Mucosa of descending colon (tissue), 3 donors: ENCODE data around the gene ANKRD44. TPM values are rescaled to one million over a fixed set of nuclear protein-coding genes. Genes with fewer than 3 reads are reported as not detected.

Source experiments
- ATAC-seq: fragments of 200-7000 bp; cut with Tn5 transposase; one replicate; pipeline ENCODE4 v1.9.1; 2020; ENCODE audit warnings: mild to moderate bottlenecking, moderate library complexity
- DNase-seq, 3 donors: peaks; one replicate each; pipeline ENCODE4 v3.0.0-alpha.2; 2020
- H3K36me3 ChIP-seq: fragments of 200-600 bp; one replicate; pipeline ENCODE4 v1.8.0; 2021; ENCODE audit warnings: low read depth, mild to moderate bottlenecking
- H3K4me1 ChIP-seq: fragments of 200-600 bp; one replicate; pipeline ENCODE4 v1.8.0; 2021; ENCODE audit warnings: low read depth, mild to moderate bottlenecking
- H3K4me3 ChIP-seq: fragments of 200-600 bp; one replicate; pipeline ENCODE4 v1.8.0; 2021; ENCODE audit warnings: mild to moderate bottlenecking
- H3K9me3 ChIP-seq: fragments of 200-600 bp; one replicate; pipeline ENCODE4 v1.8.0; 2021; ENCODE audit warnings: mild to moderate bottlenecking
- intact Hi-C, 2 donors: fragments of 100-400 bp; cut with DNase I in 1 of 2; cut with micrococcal nuclease in 1 of 2; formaldehyde crosslinking; loops; one replicate each; pipeline versions ENCODE4 v1.11.0 to v1.11.1; 2022; cut with DNase I, micrococcal nuclease
- total RNA-seq, 3 donors: library from RNA; stranded (reverse); fragmentation: NEBNext Ultra II Directional in 2 of 3; extraction: Animal tissue kit (Norgen Biotek cat#: 25700) in 2 of 3; gene quantifications; one replicate each; pipeline versions ENCODE4 v1.2.1 to v1.2.4, GENCODE V29; 2021 to 2023
- TF ChIP-seq, protein P1 (sequence below): fragments of 200-600 bp; IDR thresholded peaks from one replicate; pipeline ENCODE4 v1.8.0; 2022; ENCODE audit warnings: antibody characterized with exemption, mild to moderate bottlenecking
- donor health status: DM: no; HTN: no; CAD: no; lungs with moderate emphysema.
- donor health status: DM: no; HTN: no; CAD: no.
- donor health status: DM: no; HTN: yes; CAD: no.

Gene ANKRD44
- total RNA-seq, 3 donors from 2014 or later, result 9.7 to 25.7 (median 13.7) TPM

DNA sequence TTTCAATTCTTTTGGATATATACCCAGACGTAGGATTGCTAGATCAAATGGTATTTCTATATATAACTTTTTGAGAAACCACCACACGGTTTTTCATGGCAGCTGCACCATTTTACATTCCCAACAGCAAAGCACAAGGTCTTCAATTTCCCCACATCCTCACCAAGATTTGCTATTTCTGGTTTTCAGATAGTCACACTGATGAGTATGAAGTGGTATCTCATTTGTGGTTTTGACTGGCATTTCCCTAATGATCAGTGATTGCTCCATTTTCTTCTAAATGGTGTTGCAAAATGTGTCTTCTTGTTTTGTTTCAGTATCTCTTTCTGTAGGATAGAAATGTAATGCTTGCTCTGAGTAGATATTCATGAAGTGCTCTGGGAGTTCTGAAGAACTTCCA is 52.0 kb downstream of the ANKRD44 start:
- Histone ChIP-seq H3K4me3 (no peak overlapping the region), H3K4me1 (peaks cover 5% of the 10 kb centered on the region), H3K36me3 (no peaks in the 10 kb centered on the region), H3K9me3 (no peaks in the 10 kb centered on the region)
- intact Hi-C loops, result no loop called here
- DNase-seq (no peak), ATAC-seq (no peak)
- TF ChIP-seq, protein P1, sequence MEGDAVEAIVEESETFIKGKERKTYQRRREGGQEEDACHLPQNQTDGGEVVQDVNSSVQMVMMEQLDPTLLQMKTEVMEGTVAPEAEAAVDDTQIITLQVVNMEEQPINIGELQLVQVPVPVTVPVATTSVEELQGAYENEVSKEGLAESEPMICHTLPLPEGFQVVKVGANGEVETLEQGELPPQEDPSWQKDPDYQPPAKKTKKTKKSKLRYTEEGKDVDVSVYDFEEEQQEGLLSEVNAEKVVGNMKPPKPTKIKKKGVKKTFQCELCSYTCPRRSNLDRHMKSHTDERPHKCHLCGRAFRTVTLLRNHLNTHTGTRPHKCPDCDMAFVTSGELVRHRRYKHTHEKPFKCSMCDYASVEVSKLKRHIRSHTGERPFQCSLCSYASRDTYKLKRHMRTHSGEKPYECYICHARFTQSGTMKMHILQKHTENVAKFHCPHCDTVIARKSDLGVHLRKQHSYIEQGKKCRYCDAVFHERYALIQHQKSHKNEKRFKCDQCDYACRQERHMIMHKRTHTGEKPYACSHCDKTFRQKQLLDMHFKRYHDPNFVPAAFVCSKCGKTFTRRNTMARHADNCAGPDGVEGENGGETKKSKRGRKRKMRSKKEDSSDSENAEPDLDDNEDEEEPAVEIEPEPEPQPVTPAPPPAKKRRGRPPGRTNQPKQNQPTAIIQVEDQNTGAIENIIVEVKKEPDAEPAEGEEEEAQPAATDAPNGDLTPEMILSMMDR, result no peak

DNA sequence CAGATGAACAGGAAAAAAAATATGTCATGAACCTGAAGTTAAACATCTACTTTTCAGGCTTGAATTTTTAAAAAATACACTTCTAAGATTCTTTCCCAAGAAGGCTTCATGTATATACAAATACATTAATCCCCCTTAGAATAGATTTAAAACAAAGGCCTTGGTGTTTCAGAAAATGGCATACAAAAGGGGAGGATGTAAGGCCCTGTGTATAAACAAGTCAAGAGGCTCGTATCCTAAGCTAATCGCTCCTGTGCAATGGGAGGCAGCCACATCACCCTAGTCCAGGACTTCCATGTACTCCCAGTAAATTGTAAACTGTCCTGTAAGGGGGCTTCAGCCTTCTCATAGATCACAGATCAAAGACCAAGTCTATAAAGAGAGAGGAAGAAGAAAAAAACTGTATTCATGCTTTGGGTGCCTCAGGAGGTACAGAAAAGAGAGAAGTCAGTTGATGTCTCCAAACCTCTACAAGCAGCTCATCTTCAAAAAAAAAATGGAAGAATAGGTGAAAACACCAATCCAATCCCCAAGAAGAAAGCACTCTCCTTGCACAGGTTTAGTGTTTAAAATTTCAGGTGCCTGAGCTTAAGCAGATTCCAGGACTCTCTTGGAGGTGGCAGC is 53.9 kb downstream of the ANKRD44 start:
- H3K9me3 ChIP-seq, result no peaks in the 10 kb centered on the region
- no peak overlapping the region for H3K4me3 ChIP-seq
- intact Hi-C loops, result no loop called here
- DNase-seq (no peak), ATAC-seq (peak; percentile 27)
- no peaks in the 10 kb centered on the region for H3K36me3 ChIP-seq
- TF ChIP-seq, protein P1, result no peak
- H3K4me1 ChIP-seq, result no peaks in the 10 kb centered on the region

DNA sequence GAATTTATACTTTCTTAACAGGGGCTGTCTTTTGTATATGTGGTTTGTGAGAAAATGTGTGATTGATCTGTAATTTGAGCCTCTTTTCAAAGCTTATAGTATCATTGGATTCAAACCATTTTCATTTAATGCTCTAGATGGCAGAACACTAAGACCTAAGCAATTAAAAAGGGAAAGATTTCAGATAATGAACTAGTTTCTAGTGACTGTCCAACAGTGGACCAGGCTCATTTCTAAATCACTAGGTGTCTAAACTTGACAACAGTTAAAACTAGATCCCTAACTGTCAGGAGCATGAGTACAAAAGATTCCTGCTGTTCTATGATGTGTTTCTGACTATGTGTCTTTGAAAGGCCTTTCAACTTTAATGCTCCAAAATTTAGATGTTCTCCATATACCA is 54.6 kb downstream of the ANKRD44 start:
- DNase-seq (no peak), ATAC-seq (no peak)
- TF ChIP-seq, protein P1, result no peak
- Histone ChIP-seq H3K36me3 (no peaks in the 10 kb centered on the region), H3K4me3 (no peak overlapping the region), H3K4me1 (no peaks in the 10 kb centered on the region), H3K9me3 (no peaks in the 10 kb centered on the region)
- intact Hi-C loops, result no loop called here

DNA sequence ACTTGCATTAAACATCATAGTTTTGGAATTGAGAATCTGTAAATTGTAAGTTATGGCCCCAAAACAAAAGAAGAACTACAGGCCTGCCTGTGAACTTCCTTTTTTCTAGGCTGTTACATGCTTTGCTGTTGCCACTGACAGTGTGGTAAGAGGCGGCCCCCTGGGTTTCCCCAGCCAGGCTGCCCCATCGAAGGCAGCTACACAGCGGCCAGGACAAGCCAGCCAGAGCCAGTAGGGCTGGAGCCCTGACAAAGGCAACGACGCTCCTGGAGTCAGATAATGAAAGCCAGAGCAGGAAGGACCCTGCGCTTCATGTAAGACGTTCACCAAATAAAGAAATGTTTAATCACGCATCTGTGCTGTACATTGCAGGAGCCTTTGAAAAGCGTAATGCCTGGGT is 55.0 kb downstream of the ANKRD44 start:
- Histone ChIP-seq H3K9me3 (no peaks in the 10 kb centered on the region), H3K4me1 (no peaks in the 10 kb centered on the region), H3K36me3 (no peaks in the 10 kb centered on the region), H3K4me3 (no peak overlapping the region)
- intact Hi-C loops, result no loop called here
- ATAC-seq (peak; percentile 92), DNase-seq (peak; percentile 60 to 88 (median 67))
- TF ChIP-seq, protein P1, result no peak

DNA sequence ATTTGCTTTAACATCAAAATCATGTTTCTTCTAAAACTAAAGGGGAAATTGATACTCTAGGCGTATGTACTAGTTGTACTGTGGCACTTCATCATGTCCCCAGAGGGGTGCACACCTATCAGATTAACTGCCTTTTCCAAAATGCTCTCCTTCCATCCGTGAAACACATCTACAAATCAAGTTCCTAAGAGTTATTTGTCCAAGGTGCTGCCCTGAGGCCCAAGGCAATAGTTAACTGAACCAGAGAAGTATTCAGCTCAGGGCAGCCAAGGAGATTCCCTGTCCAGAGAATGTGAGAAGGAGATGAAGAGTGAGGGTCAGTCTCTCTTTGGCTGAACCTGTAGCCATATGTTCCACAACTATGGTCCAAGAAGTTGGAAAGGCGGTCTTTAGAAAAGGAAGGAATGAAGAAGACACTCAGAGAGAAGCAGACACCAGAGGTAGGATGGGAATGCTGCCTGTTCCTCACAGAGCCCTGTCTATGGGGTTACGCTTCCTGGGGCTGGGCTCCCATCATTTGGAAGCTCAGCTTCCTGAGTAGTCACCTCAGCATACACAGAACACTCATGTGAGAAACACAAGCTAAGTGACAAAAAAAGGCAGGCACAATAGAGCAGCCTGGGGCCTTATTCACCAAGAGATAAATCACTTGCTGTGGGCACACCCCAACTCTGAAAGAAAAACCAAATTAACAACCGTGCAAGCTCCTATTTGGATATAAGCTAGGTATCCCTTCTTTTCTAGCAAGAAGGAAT is 55.6 kb downstream of the ANKRD44 start:
- ATAC-seq, result peak; percentile 35
- intact Hi-C loops, result no loop called here

More for the DNA sequence above, 55.6 kb downstream of the ANKRD44 start:
- TF ChIP-seq, protein P1, result no peak
- Histone ChIP-seq H3K36me3 (no peaks in the 10 kb centered on the region), H3K9me3 (no peaks in the 10 kb centered on the region), H3K4me1 (no peaks in the 10 kb centered on the region), H3K4me3 (no peak overlapping the region)
- no peak for DNase-seq
